ENCODE data around the gene FOXP4. TPM values are rescaled to one million over a fixed set of nuclear protein-coding genes. Genes with fewer than 3 reads are reported as not detected.
A peak's percentile ranks its signal among the peaks of the same experiment; 100 is the strongest.

FOXP4 gene
- total RNA-seq, 1 experiment from 2014 or later = 26.0 TPM

GRCh38 chr6:41535766-41536165 is 10.4 kb upstream of the FOXP4 start:
- Histone ChIP-seq H3K79me2 (ENCODE audit: low read depth) (no peaks in the 10 kb centered on the region), H3K27ac (no peak overlapping the region), H3F3A (ENCODE audit: insufficient read depth, low read depth) (peaks cover 16% of the 10 kb centered on the region), H4K20me1 (ENCODE audit: insufficient read depth) (peaks cover 3% of the 10 kb centered on the region; the same call in 1 of the 2 replicates), H3K4me1 (replicated peaks; ENCODE audit: insufficient read depth) (peaks cover 45% of the 10 kb centered on the region), H3K4me3 (no peak overlapping the region), H2AFZ (no peak overlapping the region), H3K9me3 (ENCODE audit: insufficient read depth, low read depth) (no peaks in the 10 kb centered on the region), H3K9me2 (ENCODE audit: insufficient read depth) (no peaks in the 10 kb centered on the region), H3K4me2 (no peak overlapping the region), H3K27me3 (ENCODE audit: insufficient read depth, low read depth) (no peaks in the 10 kb centered on the region), H3K36me3 (ENCODE audit: low read depth) (no peaks in the 10 kb centered on the region)
- ChIA-PET CTCF (no interaction called here), POLR2A (ENCODE audit: unreplicated experiment) (no interaction called here)
- BruUV-seq (replicated peaks) = no TSS peak
- intact Hi-C loops (cut with micrococcal nuclease; ENCODE audit: unreplicated experiment) = no loop called here
- no peak for DNase-seq
- TF ChIP-seq CTCF (conservative IDR thresholded peaks at IDR 0.05) (no peak), EZH2 (IDR thresholded peaks at IDR 0.05; ENCODE audit: low read depth) (no peak)

GRCh38 chr6:41536795-41537758 is 9.1 kb upstream of the FOXP4 start:
- Histone ChIP-seq H3K79me2 (ENCODE audit: low read depth) (no peaks in the 10 kb centered on the region), H2AFZ (no peak overlapping the region), H3K36me3 (ENCODE audit: low read depth) (no peaks in the 10 kb centered on the region), H3K27ac (no peak overlapping the region), H3K4me1 (replicated peaks; ENCODE audit: insufficient read depth) (peaks cover 32% of the 10 kb centered on the region), H3K27me3 (ENCODE audit: insufficient read depth, low read depth) (no peaks in the 10 kb centered on the region), H4K20me1 (ENCODE audit: insufficient read depth) (peaks cover 3% of the 10 kb centered on the region; the same call in 1 of the 2 replicates), H3F3A (ENCODE audit: insufficient read depth, low read depth) (peaks cover 16% of the 10 kb centered on the region), H3K4me2 (peak overlapping the region; percentile 53), H3K9me3 (ENCODE audit: insufficient read depth, low read depth) (no peaks in the 10 kb centered on the region), H3K4me3 (no peak overlapping the region), H3K9me2 (ENCODE audit: insufficient read depth) (no peaks in the 10 kb centered on the region)
- BruUV-seq (replicated peaks) = no TSS peak
- TF ChIP-seq CTCF (conservative IDR thresholded peaks at IDR 0.05) = no peak
- intact Hi-C loops (cut with micrococcal nuclease; ENCODE audit: unreplicated experiment) = no loop called here
- CTCF ChIA-PET = no interaction called here
- POLR2A ChIA-PET (ENCODE audit: unreplicated experiment) = no interaction called here
- DNase-seq = peak; percentile 75 to 79

DNA sequence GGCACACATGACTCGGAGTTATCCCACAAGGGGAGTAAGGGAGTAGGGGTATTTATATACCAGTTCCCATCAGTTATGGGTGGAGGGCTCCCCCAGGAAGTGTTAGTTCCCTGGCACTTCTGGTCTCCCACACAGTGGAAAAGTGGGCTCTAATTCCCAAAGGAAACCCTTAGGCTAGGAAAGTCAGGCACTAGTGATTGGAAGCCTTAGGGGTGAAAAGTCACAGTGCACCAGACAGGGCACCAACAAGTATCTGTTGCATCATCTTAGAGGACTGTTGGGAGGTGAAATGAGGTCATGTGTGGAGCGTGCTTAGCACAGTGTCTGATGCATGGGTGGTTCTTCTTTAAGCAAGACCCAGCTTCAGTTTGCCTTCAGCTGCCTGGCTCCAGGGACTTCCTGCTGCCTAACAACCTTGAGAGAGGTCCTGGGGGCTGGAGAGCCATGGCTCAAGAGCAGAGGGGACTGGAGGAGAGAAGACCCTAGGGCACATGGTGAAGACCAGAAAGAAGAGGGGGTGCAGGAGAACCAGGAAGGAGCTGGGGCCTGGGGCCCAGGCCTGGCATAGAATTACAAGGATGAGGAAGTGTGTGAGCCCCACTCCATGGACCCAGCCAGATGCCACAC is 7.5 kb upstream of the FOXP4 start:
- Histone ChIP-seq H3K27me3 (ENCODE audit: insufficient read depth, low read depth) (no peaks in the 10 kb centered on the region), H3K27ac (no peak overlapping the region), H3K9me2 (ENCODE audit: insufficient read depth) (no peaks in the 10 kb centered on the region), H3K4me1 (replicated peaks; ENCODE audit: insufficient read depth) (peaks cover 31% of the 10 kb centered on the region), H3K9me3 (ENCODE audit: insufficient read depth, low read depth) (no peaks in the 10 kb centered on the region), H2AFZ (no peak overlapping the region), H4K20me1 (ENCODE audit: insufficient read depth) (peaks cover 3% of the 10 kb centered on the region; the same call in 1 of the 2 replicates), H3K4me2 (no peak overlapping the region), H3K79me2 (ENCODE audit: low read depth) (no peaks in the 10 kb centered on the region), H3K36me3 (ENCODE audit: low read depth) (no peaks in the 10 kb centered on the region), H3F3A (ENCODE audit: insufficient read depth, low read depth) (peaks cover 16% of the 10 kb centered on the region), H3K4me3 (no peak overlapping the region)
- BruUV-seq (replicated peaks) = no TSS peak
- intact Hi-C loops (cut with micrococcal nuclease; ENCODE audit: unreplicated experiment) = no loop called here
- CTCF ChIA-PET = no interaction called here
- DNase-seq = no peak
- POLR2A ChIA-PET (ENCODE audit: unreplicated experiment) = no interaction called here
- TF ChIP-seq EZH2 (IDR thresholded peaks at IDR 0.05; ENCODE audit: low read depth) (no peak), CTCF (conservative IDR thresholded peaks at IDR 0.05) (no peak)
